ENCODE data around the gene HDAC4.

The HDAC4 gene

GRCh38 chr2:239112127-239112774, 288.6 kb downstream of the HDAC4 start:
- H3K4me1 Mint-ChIP-seq (ENCODE audit: low read depth): no peaks in the 10 kb centered on the region
- H3K4me3 Mint-ChIP-seq: no peak overlapping the region
- no peak overlapping the region for H3K27ac Mint-ChIP-seq
- H3K36me3 Mint-ChIP-seq (ENCODE audit: low read depth): peaks cover 14% of the 10 kb centered on the region
- H3K27me3 Mint-ChIP-seq (ENCODE audit: low read depth): no peaks in the 10 kb centered on the region
- no peak for DNase-seq (ENCODE audit: low spot score)
- no peaks in the 10 kb centered on the region for H3K9me3 Mint-ChIP-seq

DNA sequence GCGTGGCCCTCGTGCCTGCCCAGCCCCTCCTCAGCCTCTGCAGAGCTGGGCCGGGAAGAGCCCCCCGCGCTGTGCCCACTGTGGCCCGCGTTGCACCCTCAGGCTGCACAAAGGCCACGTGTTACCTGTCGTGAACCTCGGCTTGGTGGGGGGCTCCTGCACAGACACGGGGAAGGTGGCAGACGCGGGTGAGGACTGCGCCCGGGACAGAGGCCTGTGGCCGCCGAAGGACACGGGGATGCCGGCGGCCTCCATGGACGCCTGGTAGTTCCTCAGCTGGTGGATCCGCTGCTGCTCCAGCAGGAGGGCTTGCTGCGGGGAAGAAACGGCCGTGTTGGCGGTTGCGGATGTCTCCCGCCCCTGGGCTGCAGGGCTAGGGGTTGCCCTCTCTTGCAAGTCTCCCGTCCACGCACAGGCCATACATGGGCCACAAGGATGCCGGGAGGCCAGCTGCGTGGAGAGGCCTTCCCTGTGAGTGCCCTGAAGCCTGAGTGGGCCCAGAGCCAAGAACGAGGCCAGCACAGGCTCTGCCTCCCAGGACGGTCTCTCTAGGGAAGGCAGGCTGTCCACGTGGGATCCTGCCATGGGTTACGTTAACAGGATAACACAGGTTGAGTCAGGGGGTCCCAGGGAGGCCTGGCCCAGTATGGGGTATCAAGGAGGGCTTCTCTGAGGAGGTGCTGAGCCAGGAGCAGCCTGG, 289.3 kb downstream of the HDAC4 start:
- Mint-ChIP-seq H3K4me3 (no peak overlapping the region), H3K36me3 (ENCODE audit: low read depth) (peaks cover 14% of the 10 kb centered on the region), H3K27me3 (ENCODE audit: low read depth) (no peaks in the 10 kb centered on the region), H3K27ac (no peak overlapping the region), H3K9me3 (no peaks in the 10 kb centered on the region), H3K4me1 (ENCODE audit: low read depth) (no peaks in the 10 kb centered on the region)
- DNase-seq (ENCODE audit: low spot score): no peak

DNA sequence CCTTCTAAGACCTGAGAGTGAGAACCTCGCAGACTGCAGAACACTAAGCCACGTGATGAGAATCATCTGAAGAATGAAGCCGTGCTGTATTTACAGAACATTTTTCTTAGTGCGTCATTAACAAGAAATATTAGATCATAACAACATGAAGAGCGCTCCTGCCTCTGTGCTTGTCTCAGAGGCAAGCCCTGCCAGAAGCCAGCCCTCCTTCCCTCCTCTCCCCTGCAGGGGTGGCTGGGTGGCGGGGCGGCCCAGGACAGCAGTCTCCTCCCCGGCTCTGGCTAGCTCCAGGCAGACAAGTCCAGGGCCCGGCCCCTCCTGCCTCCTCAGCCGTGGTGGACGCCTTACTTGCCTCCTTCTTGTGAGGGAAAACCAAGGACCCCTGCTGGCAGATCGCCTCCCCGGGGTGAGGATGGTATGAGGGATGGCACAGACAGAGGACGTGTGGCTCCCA, 290.2 kb downstream of the HDAC4 start:
- no peaks in the 10 kb centered on the region for H3K4me1 Mint-ChIP-seq (ENCODE audit: low read depth)
- H3K27me3 Mint-ChIP-seq (ENCODE audit: low read depth): no peaks in the 10 kb centered on the region
- peaks cover 14% of the 10 kb centered on the region for H3K36me3 Mint-ChIP-seq (ENCODE audit: low read depth)
- H3K4me3 Mint-ChIP-seq: no peak overlapping the region
- no peak overlapping the region for H3K27ac Mint-ChIP-seq
- no peaks in the 10 kb centered on the region for H3K9me3 Mint-ChIP-seq
- DNase-seq (ENCODE audit: low spot score): no peak

DNA sequence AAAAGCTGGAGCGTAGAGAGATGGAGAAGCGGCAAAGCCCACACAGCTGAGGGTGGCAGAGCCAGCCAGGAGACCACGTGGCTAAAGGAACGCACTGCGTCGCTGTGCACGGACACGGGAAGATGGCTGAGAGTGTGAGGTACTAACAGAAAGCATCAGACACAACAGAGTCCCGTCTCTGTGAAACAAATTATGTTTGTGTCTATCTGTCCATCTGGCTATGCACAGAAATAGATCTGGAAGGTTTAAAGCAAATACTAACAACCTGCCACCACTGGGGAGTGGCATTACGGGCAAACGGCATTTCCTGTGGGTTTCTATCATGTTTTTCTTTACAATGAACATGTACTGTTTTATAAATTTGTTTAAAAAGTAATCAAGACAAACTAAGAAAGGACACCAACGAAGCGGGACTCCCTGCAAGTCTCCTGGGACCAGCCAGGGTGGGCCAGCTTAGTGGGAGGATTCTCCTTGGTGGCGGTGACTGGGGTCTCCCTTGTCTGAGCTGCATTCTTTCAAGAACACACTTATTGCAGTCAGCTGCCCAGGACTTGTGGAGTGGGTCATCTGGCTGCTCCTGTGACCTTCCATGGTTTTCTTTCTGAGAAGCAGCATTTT, 290.8 kb downstream of the HDAC4 start:
- Mint-ChIP-seq H3K4me3 (no peak overlapping the region), H3K27ac (no peak overlapping the region), H3K27me3 (ENCODE audit: low read depth) (no peaks in the 10 kb centered on the region)

GRCh38 chr2:239109041-239109927, 291.5 kb downstream of the HDAC4 start:
- no peak overlapping the region for H3K27ac Mint-ChIP-seq
- peaks cover 16% of the 10 kb centered on the region for H3K36me3 Mint-ChIP-seq (ENCODE audit: low read depth)
- no peak for DNase-seq (ENCODE audit: low spot score)
- no peak overlapping the region for H3K4me3 Mint-ChIP-seq
- no peaks in the 10 kb centered on the region for H3K9me3 Mint-ChIP-seq
- H3K4me1 Mint-ChIP-seq (ENCODE audit: low read depth): no peaks in the 10 kb centered on the region
- no peaks in the 10 kb centered on the region for H3K27me3 Mint-ChIP-seq (ENCODE audit: low read depth)

More for the DNA sequence above, 290.8 kb downstream of the HDAC4 start:
- Mint-ChIP-seq H3K9me3 (no peaks in the 10 kb centered on the region), H3K36me3 (ENCODE audit: low read depth) (peaks cover 14% of the 10 kb centered on the region), H3K4me1 (ENCODE audit: low read depth) (no peaks in the 10 kb centered on the region)
- no peak for DNase-seq (ENCODE audit: low spot score)

- no peak overlapping the region for H3K4me3 Mint-ChIP-seq
- DNase-seq (ENCODE audit: low spot score): no peak
- no peaks in the 10 kb centered on the region for H3K27me3 Mint-ChIP-seq (ENCODE audit: low read depth)
- peaks cover 18% of the 10 kb centered on the region for H3K36me3 Mint-ChIP-seq (ENCODE audit: low read depth)
- H3K4me1 Mint-ChIP-seq (ENCODE audit: low read depth): no peaks in the 10 kb centered on the region
- no peak overlapping the region for H3K27ac Mint-ChIP-seq
- H3K9me3 Mint-ChIP-seq: no peaks in the 10 kb centered on the region
Measured at GRCh38 chr2:239108459-239108858, 292.4 kb downstream of the HDAC4 start.

GRCh38 chr2:239107936-239108335, 292.9 kb downstream of the HDAC4 start:
- H3K4me1 Mint-ChIP-seq (ENCODE audit: low read depth): no peaks in the 10 kb centered on the region

DNA sequence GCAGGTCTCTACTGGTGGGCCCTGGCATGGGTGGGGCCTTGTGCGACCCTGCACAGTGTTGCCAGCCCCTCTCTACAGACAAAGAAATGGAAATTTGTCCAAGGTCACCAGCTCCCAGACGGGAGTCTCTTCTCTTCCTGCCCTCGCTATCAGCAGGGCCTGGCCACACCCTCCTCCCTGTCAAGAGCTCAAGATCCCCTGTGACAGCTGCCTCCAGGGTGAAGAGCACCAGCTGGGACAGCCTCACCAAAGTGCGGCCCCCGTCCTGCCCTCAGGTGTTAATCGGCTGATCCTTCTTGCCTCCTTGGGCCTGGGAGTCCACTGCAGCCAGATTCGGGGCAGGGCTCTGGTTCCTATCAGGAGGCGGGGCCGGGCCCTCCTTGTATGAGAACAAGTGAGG, 293.9 kb downstream of the HDAC4 start:
- H3K9me3 Mint-ChIP-seq: no peaks in the 10 kb centered on the region
- no peaks in the 10 kb centered on the region for H3K4me1 Mint-ChIP-seq (ENCODE audit: low read depth)
- H3K27ac Mint-ChIP-seq: no peak overlapping the region

More at GRCh38 chr2:239107936-239108335, 292.9 kb downstream of the HDAC4 start:
- Mint-ChIP-seq H3K27ac (no peak overlapping the region), H3K36me3 (ENCODE audit: low read depth) (peaks cover 18% of the 10 kb centered on the region), H3K4me3 (no peak overlapping the region), H3K9me3 (no peaks in the 10 kb centered on the region), H3K27me3 (ENCODE audit: low read depth) (no peaks in the 10 kb centered on the region)
- no peak for DNase-seq (ENCODE audit: low spot score)

DNA sequence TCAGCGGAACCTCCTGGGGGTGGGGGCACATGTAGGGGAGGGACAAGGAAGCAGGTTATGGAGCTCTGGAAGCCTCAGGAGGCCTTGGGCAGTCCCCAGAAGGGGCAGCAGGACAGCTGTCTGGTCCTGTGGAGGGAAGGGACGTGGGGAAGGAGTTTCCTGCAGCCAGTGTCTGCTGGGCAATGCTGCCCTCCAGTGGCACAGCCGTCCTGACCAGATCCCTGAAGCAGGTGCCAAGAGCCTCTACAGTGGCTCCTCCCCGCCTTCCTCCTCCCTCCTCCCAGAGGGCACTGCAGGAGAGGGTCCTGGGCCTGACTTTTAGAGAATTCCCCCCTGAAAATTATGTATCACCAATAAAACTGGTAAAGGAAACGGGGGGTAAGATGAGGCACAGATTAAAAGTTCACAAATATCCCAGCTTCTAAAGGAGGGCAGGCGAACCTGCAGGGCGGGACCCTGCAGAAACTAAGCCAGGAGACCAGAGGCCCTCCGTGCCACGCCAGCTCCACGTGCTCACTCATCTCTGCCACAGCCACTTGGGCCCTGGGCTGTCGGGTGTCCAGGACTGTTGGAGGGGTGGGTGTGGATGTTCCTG, 294.4 kb downstream of the HDAC4 start:
- Mint-ChIP-seq H3K27ac (no peak overlapping the region), H3K36me3 (ENCODE audit: low read depth) (peaks cover 16% of the 10 kb centered on the region), H3K27me3 (ENCODE audit: low read depth) (no peaks in the 10 kb centered on the region), H3K4me1 (ENCODE audit: low read depth) (no peaks in the 10 kb centered on the region), H3K9me3 (no peaks in the 10 kb centered on the region), H3K4me3 (no peak overlapping the region)
- no peak for DNase-seq (ENCODE audit: low spot score)

More for the DNA sequence above, 293.9 kb downstream of the HDAC4 start:
- Mint-ChIP-seq H3K36me3 (ENCODE audit: low read depth) (peaks cover 18% of the 10 kb centered on the region), H3K4me3 (no peak overlapping the region), H3K27me3 (ENCODE audit: low read depth) (no peaks in the 10 kb centered on the region)
- DNase-seq (ENCODE audit: low spot score): no peak

- no peak for DNase-seq (ENCODE audit: low spot score)
- H3K4me1 Mint-ChIP-seq (ENCODE audit: low read depth): no peaks in the 10 kb centered on the region
- H3K27ac Mint-ChIP-seq: no peak overlapping the region
- peaks cover 12% of the 10 kb centered on the region for H3K36me3 Mint-ChIP-seq (ENCODE audit: low read depth)
- no peak overlapping the region for H3K4me3 Mint-ChIP-seq
- H3K27me3 Mint-ChIP-seq (ENCODE audit: low read depth): no peaks in the 10 kb centered on the region
- no peaks in the 10 kb centered on the region for H3K9me3 Mint-ChIP-seq
Measured at GRCh38 chr2:239105234-239105633, 295.6 kb downstream of the HDAC4 start.

- H3K9me3 Mint-ChIP-seq: no peaks in the 10 kb centered on the region
- H3K4me1 Mint-ChIP-seq (ENCODE audit: low read depth): no peaks in the 10 kb centered on the region
- peaks cover 12% of the 10 kb centered on the region for H3K36me3 Mint-ChIP-seq (ENCODE audit: low read depth)
- DNase-seq (ENCODE audit: low spot score): no peak
- no peaks in the 10 kb centered on the region for H3K27me3 Mint-ChIP-seq (ENCODE audit: low read depth)
- H3K4me3 Mint-ChIP-seq: no peak overlapping the region
- no peak overlapping the region for H3K27ac Mint-ChIP-seq
Measured at GRCh38 chr2:239104800-239105199, 296.0 kb downstream of the HDAC4 start.

DNA sequence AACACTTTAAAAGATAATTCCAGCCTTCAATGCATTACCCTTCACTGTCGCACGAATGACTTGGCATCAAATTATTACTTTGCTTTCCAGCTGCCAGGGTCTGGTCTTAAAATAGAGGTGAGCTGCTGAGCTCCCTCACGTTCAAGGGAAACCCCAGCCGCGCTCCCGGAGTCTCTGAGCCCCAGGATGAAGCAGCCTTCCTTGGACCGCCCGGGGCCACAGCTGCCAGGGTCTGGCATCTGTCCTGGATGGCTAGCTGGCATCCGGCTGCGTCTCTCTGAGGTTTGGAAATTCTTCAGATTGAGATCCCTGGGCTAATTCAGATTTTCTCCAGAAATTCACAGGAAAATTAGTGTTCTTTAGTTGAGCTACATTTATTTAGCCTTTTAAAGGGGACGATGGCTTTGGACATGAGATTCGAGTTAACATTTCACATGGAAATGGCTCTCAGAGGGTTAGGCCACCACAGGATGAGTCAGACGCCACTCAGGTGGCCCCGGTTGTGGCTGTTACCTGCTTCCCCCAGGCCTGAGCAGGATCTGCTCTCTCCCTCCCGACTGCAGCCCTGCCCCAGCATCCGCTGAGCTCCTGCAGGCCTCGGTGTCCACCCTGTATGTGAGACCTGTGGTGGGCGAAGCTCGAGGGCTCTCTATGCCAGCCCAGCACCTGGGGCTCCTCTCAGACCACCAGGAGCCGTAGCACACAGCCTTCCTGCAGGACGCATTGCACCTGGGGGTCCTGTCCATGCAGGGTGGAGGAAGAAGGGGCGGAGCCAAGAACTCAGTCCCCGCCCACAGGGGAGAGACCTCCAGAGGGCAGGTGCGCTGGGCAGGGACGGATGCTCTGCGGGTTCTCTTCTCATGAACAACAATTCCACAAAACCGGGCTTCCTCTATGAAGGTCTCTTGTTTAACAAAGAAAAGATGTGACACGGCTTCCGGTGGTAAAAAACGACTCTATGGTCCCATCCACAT, 297.4 kb downstream of the HDAC4 start:
- Mint-ChIP-seq H3K9me3 (no peaks in the 10 kb centered on the region), H3K36me3 (ENCODE audit: low read depth) (peaks cover 9% of the 10 kb centered on the region), H3K4me3 (no peak overlapping the region), H3K27ac (no peak overlapping the region), H3K4me1 (ENCODE audit: low read depth) (no peaks in the 10 kb centered on the region), H3K27me3 (ENCODE audit: low read depth) (no peaks in the 10 kb centered on the region)
- no peak for DNase-seq (ENCODE audit: low spot score)
